GM04504 (cell line): ENCODE data around the gene DLG2.

Experiments
- DNase-seq: peaks from one replicate; pipeline ENCODE4 v3.0.0-alpha.2; 2012; ENCODE audit warnings: low read depth

The DLG2 gene

DNA sequence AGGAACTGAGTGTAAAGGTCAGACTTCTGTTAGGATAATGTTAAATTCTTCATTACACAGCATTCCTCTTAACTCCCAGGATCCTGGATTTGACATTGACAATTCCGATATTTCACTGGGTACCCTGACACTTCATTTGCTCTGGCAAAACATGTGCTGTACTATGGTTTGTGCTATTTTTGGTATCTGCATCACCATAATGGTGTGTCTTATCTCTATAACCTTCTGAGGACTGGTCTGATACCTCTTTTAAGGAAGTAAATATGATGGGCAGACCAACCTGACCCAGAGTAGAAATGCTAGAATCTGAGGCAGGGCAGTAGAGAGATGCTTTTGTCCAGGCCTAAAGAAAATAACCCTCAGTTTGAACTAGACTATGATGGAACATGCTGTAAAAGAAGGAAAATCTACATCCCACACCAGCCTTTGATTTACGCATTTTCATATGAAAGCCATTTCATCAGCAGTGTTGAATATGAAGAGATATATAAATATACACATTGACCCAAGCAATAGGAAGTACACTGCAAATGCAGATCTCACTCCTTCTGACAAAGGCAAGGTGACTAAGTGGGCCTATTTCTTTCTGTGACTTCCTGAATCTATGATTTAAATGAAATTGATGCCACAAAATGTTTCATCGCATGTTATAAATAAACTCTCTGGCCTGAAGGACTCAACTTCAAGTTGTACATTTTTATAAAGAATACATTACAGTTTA lies 966.7 kb downstream of the DLG2 start:
- DNase-seq, result no peak

DNA sequence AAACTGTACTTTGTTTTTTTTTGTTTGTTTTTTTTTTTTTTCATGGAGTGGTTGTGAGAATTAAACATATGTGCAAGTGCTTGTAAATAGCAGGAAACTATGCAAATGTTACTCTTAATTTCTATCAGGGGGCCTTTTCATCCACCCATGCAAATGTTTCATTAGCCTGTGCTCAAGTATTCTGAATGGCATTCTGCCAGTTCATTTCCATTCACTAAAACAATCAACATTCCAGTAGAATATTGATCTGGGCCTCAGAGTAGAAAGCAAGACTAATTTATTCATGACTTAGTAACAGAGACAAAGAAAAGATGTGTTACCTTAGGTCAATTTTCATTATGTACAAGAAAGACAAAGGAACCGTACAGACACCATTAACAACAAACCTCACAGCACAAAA lies 971.4 kb downstream of the DLG2 start:
- DNase-seq, result no peak

DNA sequence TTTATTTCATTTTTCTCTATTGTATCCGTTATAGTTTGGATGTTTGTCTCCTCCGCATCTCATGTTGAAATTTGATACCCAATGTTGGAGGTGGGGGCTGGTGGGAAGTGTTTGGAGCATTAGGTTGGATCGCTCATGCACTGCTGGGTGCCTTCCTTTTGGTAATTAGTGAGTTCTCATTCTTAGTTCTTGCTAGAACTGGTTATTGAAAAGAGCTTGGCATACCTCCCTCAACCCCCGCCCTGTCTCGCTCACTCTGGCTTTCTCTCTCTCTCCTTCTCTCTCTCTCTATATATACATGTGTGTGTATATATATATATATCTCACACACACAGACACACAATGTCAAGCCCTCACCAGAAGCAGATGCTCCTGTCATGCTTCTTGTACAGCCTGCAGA lies 978.7 kb downstream of the DLG2 start:
- no peak for DNase-seq

- no peak for DNase-seq
These were observed 981.0 kb downstream of the DLG2 start for GRCh38 chr11:84645988-84646694.

DNA sequence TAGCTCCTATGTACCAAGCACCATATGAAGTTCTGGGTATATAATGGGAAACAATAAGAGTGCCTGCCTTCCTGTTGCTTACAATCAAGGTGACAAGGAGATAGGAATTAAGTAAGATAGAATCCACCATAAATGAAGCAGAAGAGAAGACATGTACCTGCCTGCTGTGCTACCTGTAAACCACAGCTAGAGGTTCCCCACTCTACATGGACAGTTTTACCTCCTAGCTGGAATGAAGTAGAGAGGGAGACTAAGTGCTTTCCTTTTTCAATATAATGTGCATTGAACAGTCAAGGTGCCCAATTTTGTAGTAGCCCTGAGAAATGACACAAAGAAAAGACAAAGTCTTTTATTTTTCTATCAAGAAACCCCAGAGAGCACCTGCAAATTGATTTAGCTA lies 984.6 kb downstream of the DLG2 start:
- no peak for DNase-seq

- DNase-seq, result no peak
These were observed 992.8 kb downstream of the DLG2 start for GRCh38 chr11:84634309-84634708.

- DNase-seq, result no peak
These were observed 998.1 kb downstream of the DLG2 start for GRCh38 chr11:84628871-84629620.

- DNase-seq, result no peak
These were observed 1000.9 kb downstream of the DLG2 start for GRCh38 chr11:84626256-84626655.

- no peak for DNase-seq
These were observed 1014.5 kb downstream of the DLG2 start for GRCh38 chr11:84612645-84613044.

DNA sequence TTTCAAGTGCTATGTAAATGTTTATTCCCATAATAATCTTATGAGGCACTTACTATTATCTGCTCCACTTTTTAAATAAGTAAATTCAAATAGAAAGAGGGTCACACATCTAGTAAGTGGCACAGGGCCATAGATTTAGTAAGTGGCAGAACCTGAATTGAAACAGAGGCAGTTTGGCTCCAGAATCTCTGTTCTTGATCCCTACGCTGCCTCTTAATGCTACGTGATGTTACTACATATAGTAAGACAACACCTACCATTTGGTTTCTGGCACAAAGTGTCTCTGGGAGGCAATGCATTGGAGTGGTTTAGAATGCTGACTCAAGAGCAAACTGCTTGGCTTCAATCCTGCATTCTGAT lies 1018.3 kb downstream of the DLG2 start:
- no peak for DNase-seq

DNA sequence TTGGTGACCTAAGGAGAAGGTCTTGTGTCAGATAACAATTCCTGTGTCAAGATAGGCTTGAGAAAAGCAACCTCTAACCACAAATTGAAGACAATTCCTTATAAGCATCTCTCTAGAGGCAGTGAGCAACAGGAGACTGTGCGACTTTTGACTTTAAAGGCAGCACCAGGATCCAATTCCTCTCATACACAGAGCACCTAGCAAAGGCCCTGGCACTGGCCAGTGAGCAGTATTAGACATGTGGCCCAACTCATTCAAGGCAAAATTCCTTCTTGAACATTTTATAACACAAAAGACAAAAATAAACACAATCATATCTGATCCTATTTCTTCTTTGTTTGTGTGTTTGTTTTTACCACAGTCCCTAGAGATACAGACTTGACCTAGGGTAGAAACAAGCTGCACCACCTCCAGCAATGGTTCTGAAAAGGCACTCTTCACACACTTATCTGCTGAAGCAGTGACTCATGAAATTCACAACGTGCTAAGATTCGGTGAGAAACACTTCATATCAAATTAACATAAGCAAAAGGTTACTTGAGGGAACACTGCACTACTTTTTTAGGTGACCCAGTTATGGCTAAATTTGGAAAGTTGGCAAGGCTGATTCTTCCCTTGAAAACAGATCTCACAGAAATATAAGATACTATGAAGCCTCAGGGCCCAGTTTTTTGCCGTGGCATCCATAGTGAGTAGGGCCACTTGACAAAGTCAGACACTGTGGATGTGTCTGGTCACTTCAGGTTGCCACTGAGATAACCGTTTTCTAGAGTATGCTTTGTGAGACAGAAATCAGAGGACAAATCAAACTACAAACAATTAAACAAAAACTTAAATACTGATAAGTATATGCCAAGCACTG lies 1018.9 kb downstream of the DLG2 start:
- no peak for DNase-seq

DNA sequence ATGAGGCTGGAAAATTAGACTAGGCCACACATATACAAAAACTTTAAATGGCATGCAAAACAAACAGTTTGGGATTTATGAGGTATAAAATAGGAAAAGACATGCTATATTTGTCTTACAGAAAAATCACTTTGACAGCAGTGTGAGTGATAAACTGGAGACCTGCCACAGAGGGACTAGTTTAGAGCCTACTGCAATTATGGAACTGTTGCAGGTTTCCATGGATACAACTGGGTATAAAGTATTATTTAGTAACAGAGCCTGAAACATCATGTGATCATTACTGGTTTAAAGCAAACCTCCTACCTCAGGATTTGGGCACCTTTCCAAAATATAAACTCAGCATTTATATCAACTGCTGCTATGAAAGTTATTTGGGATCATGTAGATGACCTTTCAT lies 1032.5 kb downstream of the DLG2 start:
- no peak for DNase-seq

GRCh38 chr11:84590106-84590505 lies 1037.0 kb downstream of the DLG2 start:
- no peak for DNase-seq

DNA sequence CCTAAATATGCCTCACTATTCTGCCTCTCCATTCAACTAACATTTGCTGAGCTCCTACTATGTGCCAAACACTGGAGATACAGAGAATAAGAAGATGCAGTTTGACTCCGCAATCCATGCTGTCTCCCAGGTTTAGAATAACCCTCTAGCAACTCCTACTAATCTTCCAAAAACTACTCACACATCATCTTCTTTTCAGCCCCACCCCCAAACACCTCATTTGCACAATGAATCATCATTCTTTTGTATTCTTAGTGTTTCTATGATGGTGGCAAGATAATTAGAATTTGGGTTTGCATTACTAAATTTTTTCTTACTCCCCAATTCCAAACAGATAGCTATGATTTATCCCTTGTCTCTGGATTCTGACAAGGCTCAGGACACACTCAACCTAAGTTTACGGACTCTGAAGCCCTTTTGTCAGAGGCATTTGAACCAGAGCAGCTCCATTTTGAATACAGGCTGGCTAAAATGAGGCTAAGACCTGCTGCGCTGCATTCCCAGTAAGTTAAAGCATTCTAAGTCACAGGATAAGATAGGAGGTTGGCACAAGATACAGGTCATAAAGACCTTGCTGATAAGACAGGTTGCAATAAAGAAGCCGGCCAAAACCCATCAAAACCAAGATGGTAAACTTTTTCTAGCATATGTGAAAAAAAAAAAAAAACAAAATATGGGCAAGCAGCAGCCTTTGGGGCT lies 1038.9 kb downstream of the DLG2 start:
- DNase-seq, result no peak

GRCh38 chr11:84583106-84583505 lies 1044.0 kb downstream of the DLG2 start:
- no peak for DNase-seq

DNA sequence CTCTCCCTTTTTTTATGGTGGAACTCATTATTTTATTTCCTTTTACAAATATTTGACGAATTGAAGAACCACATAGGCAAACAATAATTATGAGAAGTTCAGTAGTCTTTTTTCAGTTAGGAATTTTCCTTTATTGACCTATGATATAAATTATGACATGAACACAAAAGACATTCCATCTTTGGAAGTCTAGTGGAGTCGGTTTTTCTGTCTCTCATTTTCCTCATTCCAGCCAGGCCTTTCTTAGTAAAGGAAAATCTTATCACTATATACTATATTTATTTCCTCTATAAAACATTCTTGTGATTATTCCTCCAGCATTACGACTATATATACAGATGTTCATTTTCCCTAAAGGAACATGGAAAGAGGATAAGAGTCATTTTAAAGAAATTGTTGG lies 1046.1 kb downstream of the DLG2 start:
- DNase-seq, result no peak

DNA sequence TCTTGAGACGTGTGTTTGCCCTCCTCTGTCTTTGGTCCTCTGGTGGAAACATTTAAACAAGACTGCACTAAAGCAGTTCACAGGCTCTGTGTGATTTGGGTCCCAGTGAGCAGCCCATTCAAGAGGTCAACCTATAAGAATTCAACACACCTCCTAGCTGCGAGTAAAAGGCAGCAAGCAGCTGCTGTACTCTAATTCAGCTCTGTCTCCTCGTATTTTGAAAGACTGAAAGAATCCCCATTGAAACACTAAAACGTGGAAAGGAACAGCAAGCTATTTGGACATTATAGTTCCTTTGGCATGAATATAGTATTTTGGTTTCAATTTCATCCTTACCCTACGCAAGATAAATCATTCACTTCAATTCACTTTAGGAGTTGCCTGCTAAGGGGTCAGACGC lies 1046.7 kb downstream of the DLG2 start:
- DNase-seq, result no peak

GRCh38 chr11:84573868-84574267 lies 1053.3 kb downstream of the DLG2 start:
- no peak for DNase-seq

GRCh38 chr11:84566671-84567070 lies 1060.5 kb downstream of the DLG2 start:
- DNase-seq, result no peak

GRCh38 chr11:84564867-84565184 lies 1062.3 kb downstream of the DLG2 start:
- DNase-seq, result no peak

DNA sequence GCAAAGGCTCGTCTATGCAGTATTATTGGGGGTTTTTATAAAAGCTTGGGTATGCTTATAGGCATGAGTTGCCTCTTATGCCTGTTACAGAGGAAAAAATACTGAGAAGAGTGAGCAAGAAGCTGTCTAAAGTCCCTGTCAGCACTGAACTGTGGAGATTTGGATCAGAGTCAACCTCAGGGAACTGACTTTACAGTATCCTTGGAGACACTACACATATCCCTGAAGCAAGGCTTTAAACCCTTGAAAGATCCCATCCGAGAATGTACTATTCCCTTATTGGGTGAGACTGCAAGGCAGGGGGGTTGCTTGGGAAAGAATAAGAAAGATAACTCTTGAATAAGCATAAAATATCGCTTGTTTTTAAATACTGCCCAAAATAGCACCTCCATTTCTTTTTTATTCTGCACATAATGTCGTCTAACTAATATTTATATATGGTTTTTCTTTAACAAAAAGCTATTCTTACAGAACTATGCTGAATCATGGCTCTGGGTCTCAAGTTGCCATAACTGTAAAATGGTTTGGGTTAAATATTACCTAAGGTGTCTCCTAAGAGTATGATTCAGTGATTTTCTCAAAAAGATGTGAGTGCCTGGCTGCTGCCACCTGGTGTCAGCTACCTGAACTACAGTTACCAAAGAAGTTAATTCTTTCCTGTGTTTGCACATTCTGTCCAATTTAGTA lies 1062.8 kb downstream of the DLG2 start:
- DNase-seq, result no peak
